ENCODE data around the gene STS.

GRCh38 chrX:7106649-7107048 is 40.9 kb upstream of the STS start:
- no peak for TF ChIP-seq POLR2A (IDR thresholded peaks at IDR 0.05)
- TF ChIP-seq, protein P1, sequence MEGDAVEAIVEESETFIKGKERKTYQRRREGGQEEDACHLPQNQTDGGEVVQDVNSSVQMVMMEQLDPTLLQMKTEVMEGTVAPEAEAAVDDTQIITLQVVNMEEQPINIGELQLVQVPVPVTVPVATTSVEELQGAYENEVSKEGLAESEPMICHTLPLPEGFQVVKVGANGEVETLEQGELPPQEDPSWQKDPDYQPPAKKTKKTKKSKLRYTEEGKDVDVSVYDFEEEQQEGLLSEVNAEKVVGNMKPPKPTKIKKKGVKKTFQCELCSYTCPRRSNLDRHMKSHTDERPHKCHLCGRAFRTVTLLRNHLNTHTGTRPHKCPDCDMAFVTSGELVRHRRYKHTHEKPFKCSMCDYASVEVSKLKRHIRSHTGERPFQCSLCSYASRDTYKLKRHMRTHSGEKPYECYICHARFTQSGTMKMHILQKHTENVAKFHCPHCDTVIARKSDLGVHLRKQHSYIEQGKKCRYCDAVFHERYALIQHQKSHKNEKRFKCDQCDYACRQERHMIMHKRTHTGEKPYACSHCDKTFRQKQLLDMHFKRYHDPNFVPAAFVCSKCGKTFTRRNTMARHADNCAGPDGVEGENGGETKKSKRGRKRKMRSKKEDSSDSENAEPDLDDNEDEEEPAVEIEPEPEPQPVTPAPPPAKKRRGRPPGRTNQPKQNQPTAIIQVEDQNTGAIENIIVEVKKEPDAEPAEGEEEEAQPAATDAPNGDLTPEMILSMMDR (IDR thresholded peaks at IDR 0.05), result no peak
- TF ChIP-seq POLR2AphosphoS5 (IDR thresholded peaks at IDR 0.05), result no peak

Data from transverse colon (tissue), 4 donors.